ENCODE measurements around the gene FRK.
"Not testable (repeated sequence)": the region's sequence is repeated elsewhere in the genome, so short reads cannot be mapped to it uniquely, and the experiment has no call there.

FRK gene, protein sequence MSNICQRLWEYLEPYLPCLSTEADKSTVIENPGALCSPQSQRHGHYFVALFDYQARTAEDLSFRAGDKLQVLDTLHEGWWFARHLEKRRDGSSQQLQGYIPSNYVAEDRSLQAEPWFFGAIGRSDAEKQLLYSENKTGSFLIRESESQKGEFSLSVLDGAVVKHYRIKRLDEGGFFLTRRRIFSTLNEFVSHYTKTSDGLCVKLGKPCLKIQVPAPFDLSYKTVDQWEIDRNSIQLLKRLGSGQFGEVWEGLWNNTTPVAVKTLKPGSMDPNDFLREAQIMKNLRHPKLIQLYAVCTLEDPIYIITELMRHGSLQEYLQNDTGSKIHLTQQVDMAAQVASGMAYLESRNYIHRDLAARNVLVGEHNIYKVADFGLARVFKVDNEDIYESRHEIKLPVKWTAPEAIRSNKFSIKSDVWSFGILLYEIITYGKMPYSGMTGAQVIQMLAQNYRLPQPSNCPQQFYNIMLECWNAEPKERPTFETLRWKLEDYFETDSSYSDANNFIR

GRCh38 chr6:116060572-116061283, at the start of gene FRK:
Gene FRK, minus strand, starts transcription at chr6:116060891. Its CDS starts 580 bp downstream, at chr6:116060311.
- in situ Hi-C loops (cut with MboI; ENCODE audit: low sequenced_read_pairs), result no loop called here

DNA sequence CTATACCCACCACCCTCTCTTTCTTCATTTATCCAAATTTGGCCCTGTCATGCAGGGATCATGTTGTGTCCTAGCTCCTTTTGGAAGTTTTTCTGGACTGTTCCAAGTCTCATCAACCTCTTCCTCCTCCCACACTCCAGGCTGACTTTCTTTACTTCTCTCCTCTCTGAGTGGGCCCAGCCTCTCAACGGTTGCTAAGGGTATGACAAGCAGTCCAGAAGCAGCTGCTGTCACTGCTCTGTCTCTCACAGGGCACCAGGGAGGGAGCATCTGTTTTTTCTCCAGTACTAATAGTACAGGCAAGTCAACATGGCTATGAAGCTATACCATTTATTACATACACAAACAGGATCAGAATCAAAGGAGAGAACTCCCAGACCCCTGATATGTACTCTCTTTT, 48.1 kb upstream of the FRK start:
- in situ Hi-C loops (cut with MboI; ENCODE audit: low sequenced_read_pairs), result no loop called here

- in situ Hi-C loops (cut with MboI; ENCODE audit: low sequenced_read_pairs), result no loop called here
These were observed 45.5 kb upstream of the FRK start for GRCh38 chr6:116106146-116106545.

DNA sequence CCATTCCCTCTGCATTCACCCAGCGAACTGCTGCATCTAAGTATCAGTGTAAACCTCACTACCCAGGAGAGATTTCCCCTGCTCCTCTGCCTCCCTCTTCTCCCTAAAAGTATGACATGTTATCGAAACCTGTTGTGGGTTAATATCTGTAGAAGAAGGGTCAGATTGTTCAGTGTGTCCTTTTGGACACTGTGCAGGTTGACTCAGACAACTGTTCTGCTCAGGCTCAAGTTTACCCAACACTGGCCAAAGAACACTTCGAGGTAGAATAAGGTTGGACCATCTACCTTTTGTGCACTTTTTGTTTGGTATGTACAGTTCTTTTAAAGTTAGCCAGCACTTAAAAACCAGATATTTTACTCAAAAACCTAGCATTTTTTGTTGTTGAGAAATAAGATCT, 44.6 kb upstream of the FRK start:
- in situ Hi-C loops (cut with MboI; ENCODE audit: low sequenced_read_pairs), result no loop called here

- in situ Hi-C loops (cut with MboI; ENCODE audit: low sequenced_read_pairs), result no loop called here
These were observed 43.9 kb upstream of the FRK start for GRCh38 chr6:116104636-116105035.

DNA sequence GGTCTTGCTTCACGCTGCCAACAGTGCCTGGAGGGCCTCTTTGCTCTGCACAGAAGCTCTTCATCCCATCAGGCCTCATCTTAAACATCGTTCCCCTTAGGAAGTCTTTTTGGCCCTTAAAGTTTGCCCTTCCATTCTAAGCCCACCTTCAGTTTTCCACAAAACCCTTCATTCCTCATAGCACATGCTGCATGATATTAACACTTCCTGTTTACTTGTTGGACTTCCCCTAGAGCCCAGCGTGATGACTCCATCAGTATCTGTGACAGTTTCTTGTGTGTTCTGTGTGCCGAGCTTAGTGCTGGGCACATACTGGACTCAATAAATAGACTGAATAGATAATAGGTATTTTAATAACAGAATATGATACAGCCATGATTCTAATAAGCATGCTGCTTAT, 42.2 kb upstream of the FRK start:
- in situ Hi-C loops (cut with MboI; ENCODE audit: low sequenced_read_pairs), result no loop called here

DNA sequence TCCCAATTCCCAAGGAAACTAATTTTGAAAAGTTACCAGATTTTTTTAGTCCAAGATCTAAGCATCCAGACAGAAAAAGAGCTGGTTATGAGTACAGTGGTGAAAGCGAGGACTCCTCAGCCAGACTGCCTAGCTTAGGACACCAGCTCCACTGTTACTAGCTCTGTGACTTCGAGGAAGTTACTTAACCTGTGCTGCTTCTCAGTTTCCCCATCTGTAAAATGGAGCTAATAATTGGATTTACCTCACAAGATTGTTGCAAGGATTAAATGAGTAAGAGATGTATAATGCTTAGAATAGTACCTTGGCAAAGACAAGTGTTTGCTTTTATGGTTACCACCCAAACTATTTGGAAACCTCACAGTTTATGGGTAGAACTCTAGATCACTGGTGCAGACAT, 41.1 kb upstream of the FRK start:
- in situ Hi-C loops (cut with MboI; ENCODE audit: low sequenced_read_pairs), result no loop called here

- in situ Hi-C loops (cut with MboI; ENCODE audit: low sequenced_read_pairs), result no loop called here
These were observed 40.6 kb upstream of the FRK start for GRCh38 chr6:116101302-116101718.

DNA sequence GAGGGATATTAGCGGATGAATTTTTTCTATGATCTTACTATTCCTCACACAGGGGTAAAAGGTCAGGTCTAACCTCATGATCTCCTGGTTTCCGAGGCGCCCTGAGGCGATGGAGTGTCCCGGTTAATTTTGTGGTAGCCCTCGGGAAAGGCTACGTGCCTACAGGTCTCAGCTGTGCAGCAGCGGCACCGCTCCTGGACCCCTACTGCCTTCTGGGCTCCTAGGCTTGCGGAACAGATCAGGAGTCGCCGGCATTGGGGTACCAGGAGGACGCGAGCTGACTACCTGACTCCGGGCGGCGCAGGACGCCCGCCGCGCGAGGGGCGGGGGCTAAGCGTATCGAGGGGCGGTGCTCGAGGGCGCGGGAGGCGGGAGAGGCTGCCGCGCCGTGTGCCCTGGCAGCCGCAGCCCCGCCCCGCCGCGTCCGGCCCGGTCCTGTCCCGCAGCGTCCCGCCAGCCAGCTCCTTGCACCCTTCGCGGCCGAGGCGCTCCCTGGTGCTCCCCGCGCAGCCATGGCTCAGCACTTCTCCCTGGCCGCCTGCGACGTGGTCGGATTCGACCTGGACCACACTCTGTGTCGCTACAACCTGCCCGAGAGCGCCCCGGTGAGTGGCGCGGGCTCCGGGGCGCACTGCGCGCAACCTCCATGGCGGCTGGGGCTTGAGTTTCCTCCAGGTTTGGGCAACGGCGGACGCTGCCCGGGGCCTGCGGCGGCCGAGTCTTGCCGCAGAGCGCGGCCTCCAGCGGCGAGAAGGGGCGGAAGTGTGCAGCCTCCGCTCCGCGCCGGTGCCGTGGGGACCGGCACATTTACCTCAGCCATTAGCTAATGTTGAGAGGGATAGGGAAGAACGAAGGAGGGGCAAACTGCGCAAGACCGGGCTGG, 40.0 kb upstream of the FRK start, which contains the start of gene NT5DC1:
Gene NT5DC1, plus strand, starts transcription at position 435 of the 883 bp plus-strand sequence. Its CDS starts 78 bp downstream, at position 513.
- in situ Hi-C loops (cut with MboI; ENCODE audit: low sequenced_read_pairs), result no loop called here

- in situ Hi-C loops (cut with MboI; ENCODE audit: low sequenced_read_pairs), result no loop called here
These were observed 38.3 kb upstream of the FRK start for GRCh38 chr6:116099036-116099435.

GRCh38 chr6:116096979-116097816, 36.5 kb upstream of the FRK start:
- in situ Hi-C loops (cut with MboI; ENCODE audit: low sequenced_read_pairs), result no loop called here

DNA sequence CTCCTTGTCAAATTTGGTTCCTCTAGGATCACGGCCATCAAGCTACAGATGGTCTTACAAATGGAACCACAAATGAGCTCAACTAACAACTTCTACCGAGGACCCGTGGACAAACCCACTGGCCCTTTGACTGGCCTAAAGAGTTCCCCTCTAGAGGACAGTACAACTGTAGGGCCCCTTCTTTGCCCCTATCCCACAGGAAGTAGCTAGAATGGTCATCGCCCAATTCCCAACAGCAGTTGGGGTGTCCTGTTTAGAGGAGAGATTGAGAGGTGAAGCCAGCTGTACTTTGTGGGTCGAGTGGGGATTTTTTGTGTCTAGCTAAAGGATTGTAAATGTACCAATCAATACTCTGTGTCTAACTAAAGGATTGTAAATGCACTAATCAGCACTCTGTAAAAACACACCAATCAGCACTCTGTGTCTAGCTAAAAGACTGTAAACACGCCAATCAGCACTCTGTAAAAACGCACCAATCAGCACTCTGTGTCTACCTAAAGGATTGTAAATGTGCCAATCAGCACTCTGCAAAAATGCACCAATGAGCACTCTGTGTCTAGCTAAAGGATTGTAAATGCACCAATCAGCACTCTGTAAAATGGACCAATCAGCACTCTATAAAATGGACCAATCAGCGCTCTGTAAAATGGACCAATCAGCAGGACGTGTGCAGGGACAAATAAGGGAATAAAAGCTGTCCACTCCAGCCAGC, 35.5 kb upstream of the FRK start:
- in situ Hi-C loops (cut with MboI; ENCODE audit: low sequenced_read_pairs), result not testable (repeated sequence)

DNA sequence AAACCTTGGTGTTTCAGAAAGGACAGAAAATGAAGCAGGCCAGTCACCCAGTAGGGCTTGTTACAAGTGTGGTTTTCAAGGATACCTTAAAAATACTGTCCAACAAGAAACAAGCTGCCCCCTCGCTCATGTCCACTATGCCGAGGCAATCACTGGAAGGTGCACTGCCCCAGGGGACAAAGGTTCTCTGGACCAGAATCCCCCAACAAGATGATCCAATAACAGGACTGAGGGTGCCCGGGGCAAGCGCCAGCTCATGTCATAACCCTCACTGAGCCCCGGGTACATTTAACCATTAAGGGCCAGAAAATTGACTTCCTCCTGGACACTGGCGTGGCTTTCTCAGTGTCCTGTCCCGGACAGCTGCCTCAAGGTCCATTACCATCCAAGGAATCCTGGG, 33.4 kb upstream of the FRK start:
- in situ Hi-C loops (cut with MboI; ENCODE audit: low sequenced_read_pairs), result no loop called here

GRCh38 chr6:116090251-116090650, 29.6 kb upstream of the FRK start:
- in situ Hi-C loops (cut with MboI; ENCODE audit: low sequenced_read_pairs), result no loop called here

GRCh38 chr6:116088946-116089345, 28.3 kb upstream of the FRK start:
- in situ Hi-C loops (cut with MboI; ENCODE audit: low sequenced_read_pairs), result no loop called here

DNA sequence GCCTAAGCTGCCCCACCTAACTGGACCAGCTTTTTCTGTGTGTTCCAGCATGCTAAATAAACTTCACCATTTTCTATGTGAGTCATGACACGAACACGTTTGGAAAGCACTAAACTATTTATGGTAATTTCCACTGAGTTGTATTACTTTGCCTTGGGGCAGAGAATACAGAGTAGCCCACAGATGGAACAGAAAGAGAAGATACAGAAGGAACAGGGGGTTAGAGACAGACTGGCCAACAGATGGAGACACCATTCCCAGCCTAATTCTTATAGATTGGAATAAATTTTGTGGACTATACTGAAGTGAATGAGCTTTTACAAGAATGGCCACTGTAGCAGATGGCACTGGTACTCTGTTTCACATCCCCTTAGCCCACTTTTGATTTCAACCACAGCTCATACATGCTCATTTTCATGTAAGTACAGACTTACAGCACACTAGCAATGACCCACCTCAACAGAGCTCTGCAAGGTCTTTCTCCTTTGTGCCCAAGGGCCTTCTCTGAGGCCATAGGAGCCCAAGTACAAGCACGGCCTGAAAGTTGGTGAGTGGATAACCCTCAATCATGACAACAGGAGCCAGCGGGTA, 26.8 kb upstream of the FRK start:
- in situ Hi-C loops (cut with MboI; ENCODE audit: low sequenced_read_pairs), result no loop called here

- in situ Hi-C loops (cut with MboI; ENCODE audit: low sequenced_read_pairs), result no loop called here
These were observed 23.6 kb upstream of the FRK start for GRCh38 chr6:116084284-116084683.

- in situ Hi-C loops (cut with MboI; ENCODE audit: low sequenced_read_pairs), result no loop called here
These were observed 22.4 kb upstream of the FRK start for GRCh38 chr6:116083052-116083451.

GRCh38 chr6:116078945-116079344, 18.3 kb upstream of the FRK start:
- in situ Hi-C loops (cut with MboI; ENCODE audit: low sequenced_read_pairs), result no loop called here
